Astrocyte (in vitro differentiated cells and primary cell): ENCODE measurements around the gene METTL16. TPM values are rescaled to one million over a fixed set of nuclear protein-coding genes. Genes with fewer than 3 reads are reported as not detected.

Experiments
- DNase-seq: peaks from one replicate; pipeline ENCODE4 v3.0.0-alpha.2; 2010; ENCODE audit warnings: low read depth
- FAIRE-seq: peaks from 2 replicates; lab custom pipeline; 2011; peaks lifted over from hg19 to GRCh38; lab: Jason Lieb, UNC
- H2AFZ ChIP-seq: 2 replicates; pipeline ENCODE4 v1.6.0; 2012; ENCODE audit warnings: low read depth, low read length, inconsistent platforms
- H3K27ac ChIP-seq: 2 replicates; pipeline ENCODE4 v1.5.1; 2011; ENCODE audit warnings: low read depth, low read length, inconsistent platforms
- H3K27me3 ChIP-seq: 2 replicates; pipeline ENCODE4 v1.6.0; 2011; ENCODE audit warnings: low read length, inconsistent platforms; ENCODE audit not compliant: insufficient read depth
- H3K36me3 ChIP-seq: 2 replicates; pipeline ENCODE4 v1.5.1; 2011; ENCODE audit warnings: low read length, inconsistent platforms; ENCODE audit not compliant: insufficient read depth
- H3K4me1 ChIP-seq: 2 replicates; pipeline ENCODE4 v1.5.1; 2011; ENCODE audit warnings: low read length, inconsistent platforms; ENCODE audit not compliant: insufficient read depth
- H3K4me2 ChIP-seq: 2 replicates; pipeline ENCODE4 v1.6.0; 2012; ENCODE audit warnings: low read length, inconsistent platforms
- H3K4me3 ChIP-seq: 2 replicates; pipeline ENCODE4 v1.5.1; 2011; ENCODE audit warnings: low read depth, mild to moderate bottlenecking, low read length, inconsistent platforms; ENCODE audit not compliant: insufficient read depth
- H3K79me2 ChIP-seq: 2 replicates; pipeline ENCODE4 v1.6.0; 2012; ENCODE audit warnings: mild to moderate bottlenecking, low read length, inconsistent platforms; ENCODE audit not compliant: insufficient read depth
- H3K9ac ChIP-seq: 2 replicates; pipeline ENCODE4 v1.6.0; 2012; ENCODE audit warnings: mild to moderate bottlenecking, low read length, inconsistent platforms
- H3K9me3 ChIP-seq: 2 replicates; pipeline ENCODE4 v1.5.1; 2012; ENCODE audit warnings: low read depth, mild to moderate bottlenecking, low read length, inconsistent platforms; ENCODE audit not compliant: insufficient read depth
- H4K20me1 ChIP-seq: 2 replicates; pipeline ENCODE4 v1.6.0; 2012; ENCODE audit warnings: low read length, inconsistent platforms; ENCODE audit not compliant: insufficient read depth
- H3K27ac Mint-ChIP-seq: one replicate; pipeline ENCODE4 v1.8.0; 2021; ENCODE audit warnings: mild to moderate bottlenecking, mixed read lengths; ENCODE audit not compliant: unreplicated experiment
- H3K27me3 Mint-ChIP-seq: one replicate; pipeline ENCODE4 v1.8.0; 2021; ENCODE audit warnings: low read depth, mixed read lengths; ENCODE audit not compliant: unreplicated experiment
- H3K36me3 Mint-ChIP-seq: one replicate; pipeline ENCODE4 v1.8.0; 2021; ENCODE audit warnings: low read depth, mixed read lengths; ENCODE audit not compliant: unreplicated experiment
- H3K4me1 Mint-ChIP-seq: one replicate; pipeline ENCODE4 v1.8.0; 2021; ENCODE audit warnings: low read depth, mixed read lengths; ENCODE audit not compliant: unreplicated experiment
- H3K4me3 Mint-ChIP-seq: one replicate; pipeline ENCODE4 v1.8.0; 2021; ENCODE audit warnings: mild to moderate bottlenecking, moderate library complexity, mixed read lengths; ENCODE audit not compliant: unreplicated experiment
- H3K9me3 Mint-ChIP-seq: one replicate; pipeline ENCODE4 v1.8.0; 2021; ENCODE audit warnings: mild to moderate bottlenecking, mixed read lengths; ENCODE audit not compliant: unreplicated experiment
- EZH2 ChIP-seq: IDR thresholded peaks from 2 replicates; pipeline ENCODE4 v1.6.1; 2012; ENCODE audit warnings: mild to moderate bottlenecking, low read length, inconsistent platforms; ENCODE audit not compliant: insufficient read depth
- total RNA-seq: library from RNA; stranded (reverse); gene quantifications from 2 replicates; pipeline ENCODE4 v1.2.1, GENCODE V29; 2021
- TF ChIP-seq, protein P1 (sequence below): IDR thresholded peaks from 2 replicates; pipeline ENCODE4 v1.5.1; 2011; ENCODE audit warnings: low read depth, mild to moderate bottlenecking, inconsistent platforms, low read length, moderate library complexity; ENCODE audit not compliant: insufficient read depth

METTL16 gene
- total RNA-seq, 1 donor from 2014 or later: 28.4 TPM

- Histone ChIP-seq H4K20me1 (peaks cover 19% of the 10 kb centered on the region), H3K9me3 (no peaks in the 10 kb centered on the region), H3K27ac (no peak overlapping the region), H3K4me3 (no peak overlapping the region), H3K4me1 (peaks cover 5% of the 10 kb centered on the region), H3K36me3 (peaks cover 5% of the 10 kb centered on the region), H3K9ac (no peak overlapping the region), H2AFZ (no peak overlapping the region), H3K27me3 (no peaks in the 10 kb centered on the region), H3K4me2 (no peak overlapping the region), H3K79me2 (no peaks in the 10 kb centered on the region)
- TF ChIP-seq, protein P1, sequence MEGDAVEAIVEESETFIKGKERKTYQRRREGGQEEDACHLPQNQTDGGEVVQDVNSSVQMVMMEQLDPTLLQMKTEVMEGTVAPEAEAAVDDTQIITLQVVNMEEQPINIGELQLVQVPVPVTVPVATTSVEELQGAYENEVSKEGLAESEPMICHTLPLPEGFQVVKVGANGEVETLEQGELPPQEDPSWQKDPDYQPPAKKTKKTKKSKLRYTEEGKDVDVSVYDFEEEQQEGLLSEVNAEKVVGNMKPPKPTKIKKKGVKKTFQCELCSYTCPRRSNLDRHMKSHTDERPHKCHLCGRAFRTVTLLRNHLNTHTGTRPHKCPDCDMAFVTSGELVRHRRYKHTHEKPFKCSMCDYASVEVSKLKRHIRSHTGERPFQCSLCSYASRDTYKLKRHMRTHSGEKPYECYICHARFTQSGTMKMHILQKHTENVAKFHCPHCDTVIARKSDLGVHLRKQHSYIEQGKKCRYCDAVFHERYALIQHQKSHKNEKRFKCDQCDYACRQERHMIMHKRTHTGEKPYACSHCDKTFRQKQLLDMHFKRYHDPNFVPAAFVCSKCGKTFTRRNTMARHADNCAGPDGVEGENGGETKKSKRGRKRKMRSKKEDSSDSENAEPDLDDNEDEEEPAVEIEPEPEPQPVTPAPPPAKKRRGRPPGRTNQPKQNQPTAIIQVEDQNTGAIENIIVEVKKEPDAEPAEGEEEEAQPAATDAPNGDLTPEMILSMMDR: no peak
- Mint-ChIP-seq H3K27ac (no peak overlapping the region), H3K4me3 (no peak overlapping the region), H3K9me3 (no peaks in the 10 kb centered on the region), H3K36me3 (peaks cover 13% of the 10 kb centered on the region), H3K27me3 (no peaks in the 10 kb centered on the region), H3K4me1 (no peaks in the 10 kb centered on the region)
- FAIRE-seq: no peak
- DNase-seq: no peak
These were observed 44.8 kb downstream of the METTL16 start for GRCh38 chr17:2466931-2467330.

DNA sequence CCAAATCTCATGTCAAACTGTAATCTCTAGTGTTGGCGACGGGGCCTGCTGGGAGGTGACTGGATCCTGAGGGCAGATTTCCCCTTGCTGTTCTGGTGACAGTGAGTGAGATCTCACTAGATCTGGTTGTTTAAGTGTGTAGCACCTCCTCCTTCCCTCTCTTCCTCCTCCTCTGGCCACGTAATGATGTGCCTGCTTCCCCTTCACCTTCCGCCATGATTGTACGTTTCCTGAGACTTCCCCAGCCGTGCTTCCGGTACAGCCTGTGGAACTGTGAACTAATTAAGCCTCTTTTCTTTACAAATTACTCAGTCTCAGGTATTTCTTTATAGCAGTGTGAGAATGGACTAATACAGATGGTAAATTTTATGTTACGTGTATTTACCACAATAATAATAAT is 49.2 kb downstream of the METTL16 start:
- H4K20me1 ChIP-seq: peaks cover 20% of the 10 kb centered on the region
- H3K9me3 Mint-ChIP-seq: no peaks in the 10 kb centered on the region
- no peaks in the 10 kb centered on the region for H3K27me3 ChIP-seq
- DNase-seq (no peak), FAIRE-seq (no peak)
- no peak overlapping the region for H2AFZ ChIP-seq
- H3K4me3 Mint-ChIP-seq: no peak overlapping the region
- no peak overlapping the region for H3K4me2 ChIP-seq
- peaks cover 14% of the 10 kb centered on the region for H3K4me1 ChIP-seq
- no peak overlapping the region for H3K4me3 ChIP-seq
- peaks cover 5% of the 10 kb centered on the region for H3K36me3 ChIP-seq
- H3K9ac ChIP-seq: no peak overlapping the region
- H3K4me1 Mint-ChIP-seq: no peaks in the 10 kb centered on the region
- H3K9me3 ChIP-seq: no peaks in the 10 kb centered on the region
- no peak overlapping the region for H3K27ac ChIP-seq
- H3K27me3 Mint-ChIP-seq: no peaks in the 10 kb centered on the region
- no peak overlapping the region for H3K27ac Mint-ChIP-seq
- peaks cover 6% of the 10 kb centered on the region for H3K36me3 Mint-ChIP-seq
- no peak for TF ChIP-seq EZH2
- TF ChIP-seq, protein P1: no peak
- H3K79me2 ChIP-seq: no peaks in the 10 kb centered on the region

GRCh38 chr17:2459917-2460271 is 51.8 kb downstream of the METTL16 start:
- TF ChIP-seq, protein P1: no peak
- no peak for TF ChIP-seq EZH2
- Histone ChIP-seq H3K36me3 (peaks cover 5% of the 10 kb centered on the region), H3K27ac (peak overlapping the region; percentile 59)

More at GRCh38 chr17:2459917-2460271, 51.8 kb downstream of the METTL16 start:
- FAIRE-seq (no peak), DNase-seq (no peak)
- Histone ChIP-seq H3K4me2 (no peak overlapping the region), H3K4me3 (no peak overlapping the region), H3K79me2 (no peaks in the 10 kb centered on the region), H3K9me3 (no peaks in the 10 kb centered on the region), H3K4me1 (peaks cover 14% of the 10 kb centered on the region), H4K20me1 (peaks cover 20% of the 10 kb centered on the region), H3K9ac (no peak overlapping the region), H2AFZ (no peak overlapping the region), H3K27me3 (no peaks in the 10 kb centered on the region)
- Mint-ChIP-seq H3K9me3 (no peaks in the 10 kb centered on the region), H3K36me3 (peaks cover 11% of the 10 kb centered on the region), H3K4me1 (no peaks in the 10 kb centered on the region), H3K4me3 (no peak overlapping the region), H3K27ac (no peak overlapping the region), H3K27me3 (no peaks in the 10 kb centered on the region)
